ENCODE measurements around the gene SLC22A17. TPM values are rescaled to one million over a fixed set of nuclear protein-coding genes. Genes with fewer than 3 reads are reported as not detected.

SLC22A17 gene
- total and polyA plus RNA-seq, 2 of the 4 experiments (the other 2 are of a cell fraction) = 6.6 to 36.0 TPM

GRCh38 chr14:23346693-23347405 lies 5.8 kb downstream of the SLC22A17 start (continued):
- no peak for TF ChIP-seq CTCF (conservative IDR thresholded peaks at IDR 0.05; ENCODE audit: low read depth, low read length)

- no peak overlapping the region for H2AK5ac ChIP-seq (ENCODE audit: low read depth, low read length)
- no peak overlapping the region for H3K9ac ChIP-seq (ENCODE audit: low read depth, low read length)
- no peak overlapping the region for H2AFZ ChIP-seq (replicated peaks; ENCODE audit: low read length, poor library complexity)
- H3K27ac ChIP-seq (ENCODE audit: insufficient read depth, low read length) = no peak overlapping the region
- BruUV-seq (replicated peaks) = no TSS peak
- ChIA-PET POLR2A (ENCODE audit: unreplicated experiment) (no interaction called here), CTCF (interaction anchor here (1.0 kb wide), 1 partner anchor 24 kb away, joined by 4 read pairs; the partner anchor contains the start of gene PABPN1)
- H3K4me2 ChIP-seq (ENCODE audit: low read depth, low read length) = no peak overlapping the region
- no peak overlapping the region for H2BK120ac ChIP-seq (ENCODE audit: low read depth, low read length)
- dilution Hi-C loops (cut with HindIII; ENCODE audit: low sequenced_read_pairs, unreplicated experiment) = no loop called here
- no peak overlapping the region for H3K23ac ChIP-seq (ENCODE audit: low read depth, low read length)
- no peak overlapping the region for H4K5ac ChIP-seq (ENCODE audit: low read depth, low read length)
- no peak overlapping the region for H3K56ac ChIP-seq (ENCODE audit: extremely low read depth, insufficient read depth, low read length)
- no peak overlapping the region for H3K18ac ChIP-seq (ENCODE audit: low read depth, low read length)
- H3K27me3 ChIP-seq (ENCODE audit: control insufficient read depth, insufficient read depth, low read length) = peaks cover 2% of the 10 kb centered on the region; the same call in 1 of the 2 replicates
- in situ Hi-C loops (cut with MboI; ENCODE audit: low sequenced_read_pairs) = no loop called here
- no peak overlapping the region for H4K8ac ChIP-seq (ENCODE audit: low read depth in 2 of 2, low read length in 2 of 2)
- DNase-seq (no peak), ATAC-seq (ENCODE audit: low read depth) (no peak)
- no peaks in the 10 kb centered on the region; a peak in 1 of 4 replicates for H3K79me1 ChIP-seq (ENCODE audit: low read depth in 1 of 2, low read length in 2 of 2)
- 70% methylated on average over 3 of the region's 13 CpGs; no CpG with 5 or more reads in 1 of the 2 experiments for WGBS, 2 experiments (ENCODE audit: extremely low coverage in 2 of 2, insufficient read length in 1 of 2)
- no peak overlapping the region for H4K91ac ChIP-seq (ENCODE audit: insufficient read depth, low read depth, low read length)
- no peak overlapping the region for H2BK5ac ChIP-seq (ENCODE audit: low read depth, low read length, poor library complexity, severe bottlenecking)
- no peaks in the 10 kb centered on the region for H4K20me1 ChIP-seq (ENCODE audit: insufficient read depth, low read length)
- no peak overlapping the region for H2BK15ac ChIP-seq (ENCODE audit: low read depth, low read length)
- H3K9me3 ChIP-seq (ENCODE audit: control insufficient read depth, insufficient read depth, low read length) = no peaks in the 10 kb centered on the region
- no peak overlapping the region for H3K4ac ChIP-seq (ENCODE audit: low read depth, low read length)
- H3K36me3 ChIP-seq (ENCODE audit: control insufficient read depth, insufficient read depth, low read length) = peaks cover 10% of the 10 kb centered on the region
- no peak overlapping the region for H3K14ac ChIP-seq (replicated peaks; ENCODE audit: low read depth, low read length)
- no peaks in the 10 kb centered on the region for H3K4me1 ChIP-seq (ENCODE audit: control insufficient read depth, insufficient read depth, low read length)
- H3K4me3 ChIP-seq (ENCODE audit: insufficient read depth, low read depth, low read length) = no peak overlapping the region
- H2AK9ac ChIP-seq (replicated peaks; ENCODE audit: low read depth, low read length, poor library complexity) = no peak overlapping the region
- intact Hi-C loops (cut with micrococcal nuclease) = no loop called here
- no peaks in the 10 kb centered on the region for H3K9me1 ChIP-seq (ENCODE audit: insufficient read depth, low read length)
- no peak overlapping the region for H2BK20ac ChIP-seq (ENCODE audit: low read depth, low read length)
- TF ChIP-seq MXI1 (IDR thresholded peaks at IDR 0.05; ENCODE audit: borderline replicate concordance, low read depth, low read length) (no peak), MAFK (IDR thresholded peaks at IDR 0.05; ENCODE audit: low read depth, low read length) (no peak), CTCF (conservative IDR thresholded peaks at IDR 0.05; ENCODE audit: low read depth, low read length) (no peak), RCOR1 (IDR thresholded peaks at IDR 0.05; ENCODE audit: insufficient replicate concordance, low read length) (no peak), POLR2A (IDR thresholded peaks at IDR 0.05; ENCODE audit: low read depth, low read length) (no peak), SMC3 (IDR thresholded peaks at IDR 0.05; ENCODE audit: low read depth, low read length) (no peak), MAZ (IDR thresholded peaks at IDR 0.05; ENCODE audit: borderline replicate concordance, low read depth, low read length) (no peak), CEBPB (IDR thresholded peaks at IDR 0.05; ENCODE audit: low read depth, low read length) (no peak), CHD1 (IDR thresholded peaks at IDR 0.05; ENCODE audit: low read depth, low read length) (no peak)
Measured at GRCh38 chr14:23345987-23346692, 6.5 kb downstream of the SLC22A17 start.
